Activated CD8-positive, alpha-beta memory T cell treated with anti-CD3 and anti-CD28 coated beads, Interleukin-2, amount 10 ng/mL, durations not matched to agents 7 days and 5 days (primary cell): ENCODE data around the gene PNKD. TPM values are rescaled to one million over a fixed set of nuclear protein-coding genes. Genes with fewer than 3 reads are reported as not detected.
A peak's percentile ranks its signal among the peaks of the same experiment; 100 is the strongest.

Experiments
- ATAC-seq: fragments of 150-1000 bp; cut with Tn5 transposase; one replicate; pipeline ENCODE4 v1.10.0; 2021; ENCODE audit warnings: moderate library complexity
- CTCF ChIA-PET: fragments of 350-600 bp; sonication (Branson Sonifier 250); formaldehyde crosslinking; loops from one replicate; lab custom pipeline; 2021; ENCODE audit warnings: antibody characterized with exemption; lab: Charles Lee
- DNase-seq: peaks from one replicate; pipeline ENCODE4 v3.0.0-alpha.2; 2020
- H3K27ac Mint-ChIP-seq: one replicate; pipeline ENCODE4 v1.8.0; 2021; ENCODE audit warnings: mild to moderate bottlenecking, mixed read lengths
- H3K27me3 Mint-ChIP-seq: one replicate; pipeline ENCODE4 v1.8.0; 2021; ENCODE audit warnings: mixed read lengths
- H3K36me3 Mint-ChIP-seq: one replicate; pipeline ENCODE4 v1.8.0; 2021; ENCODE audit warnings: mild to moderate bottlenecking, mixed read lengths
- H3K4me1 Mint-ChIP-seq: one replicate; pipeline ENCODE4 v1.8.0; 2021; ENCODE audit warnings: mixed read lengths
- H3K4me3 Mint-ChIP-seq: one replicate; pipeline ENCODE4 v1.8.0; 2021; ENCODE audit warnings: mild to moderate bottlenecking, moderate library complexity, mixed read lengths
- H3K9me3 Mint-ChIP-seq: one replicate; pipeline ENCODE4 v1.8.0; 2022; ENCODE audit warnings: low read depth, mixed read lengths
- total RNA-seq, 2 experiments: library from RNA; stranded (reverse); gene quantifications; one replicate each; pipeline ENCODE4 v1.2.3, GENCODE V29; 2021

Gene PNKD
- total RNA-seq, 2 experiments from 2014 or later = 37.6 to 40.7 TPM

DNA sequence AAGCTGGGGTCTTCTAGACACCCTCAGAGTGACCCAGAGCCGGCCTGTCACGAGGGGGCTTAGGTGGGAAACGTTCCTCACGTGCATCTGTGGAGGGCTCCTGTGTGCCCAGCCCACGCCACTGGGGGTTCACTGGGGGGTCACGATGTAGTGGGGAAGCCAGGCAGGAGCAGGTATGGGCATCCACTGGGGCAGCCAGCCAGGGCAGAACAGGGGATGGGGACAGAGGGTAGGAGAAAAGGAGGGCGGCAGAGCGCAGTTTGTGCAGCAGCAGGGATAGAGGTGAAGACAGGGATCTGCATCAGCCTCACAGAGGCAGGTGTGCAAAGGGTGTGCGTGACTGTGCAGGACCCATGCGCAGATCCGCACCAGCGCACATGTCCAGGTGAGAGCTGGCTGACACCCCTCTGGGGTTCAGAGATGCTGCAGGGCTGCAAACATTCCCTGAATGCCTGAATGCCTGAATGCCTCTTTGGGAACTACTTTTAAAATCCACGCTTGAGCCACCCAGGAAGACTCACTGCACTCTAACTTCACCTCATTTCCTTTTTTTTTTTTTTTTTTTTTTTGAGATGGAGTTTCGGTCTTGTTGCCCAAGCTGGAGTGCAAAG lies 10.0 kb downstream of the PNKD start:
- CTCF ChIA-PET = interaction anchor here (1.1 to 1.5 kb wide), 2 partner anchors 9 to 13 kb away, joined by 3 to 5 read pairs; no protein-coding TSS in a partner anchor
- no peaks in the 10 kb centered on the region for H3K27me3 Mint-ChIP-seq
- H3K4me3 Mint-ChIP-seq = no peak overlapping the region
- no peaks in the 10 kb centered on the region for H3K9me3 Mint-ChIP-seq
- H3K27ac Mint-ChIP-seq = no peak overlapping the region
- peaks cover 23% of the 10 kb centered on the region for H3K4me1 Mint-ChIP-seq
- peaks cover 26% of the 10 kb centered on the region for H3K36me3 Mint-ChIP-seq
- ATAC-seq (no peak), DNase-seq (no peak)

DNA sequence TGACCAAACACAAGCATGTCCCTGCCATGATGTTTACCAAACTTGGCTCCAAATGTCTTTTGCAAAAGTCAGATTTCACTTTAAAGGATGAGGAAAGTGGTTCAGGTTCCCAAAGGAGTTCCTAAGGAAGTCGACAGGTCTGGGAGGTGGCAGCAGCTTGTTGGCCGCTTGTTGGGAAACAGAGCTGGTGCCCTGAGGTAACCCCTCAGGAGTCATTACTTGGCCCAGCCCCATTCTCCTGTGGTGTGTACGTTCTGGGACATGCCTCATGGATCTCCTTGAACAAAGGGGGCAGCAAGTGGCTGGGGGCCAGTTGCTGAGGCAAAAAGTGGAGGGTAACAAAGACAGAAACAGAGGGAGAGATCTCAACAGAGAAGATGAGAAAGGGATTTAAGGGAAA lies 11.1 kb downstream of the PNKD start:
- Mint-ChIP-seq H3K9me3 (no peaks in the 10 kb centered on the region), H3K4me1 (peaks cover 32% of the 10 kb centered on the region), H3K27me3 (no peaks in the 10 kb centered on the region), H3K4me3 (no peak overlapping the region), H3K36me3 (peaks cover 22% of the 10 kb centered on the region), H3K27ac (peak overlapping the region; percentile 47)
- ATAC-seq = no peak
- CTCF ChIA-PET = interaction anchor here (1.1 to 2.5 kb wide), 3 partner anchors 10 to 12 kb away, joined by 3 to 9 read pairs (median 5); partner anchors contain the start of gene TMBIM1
- DNase-seq = no peak

DNA sequence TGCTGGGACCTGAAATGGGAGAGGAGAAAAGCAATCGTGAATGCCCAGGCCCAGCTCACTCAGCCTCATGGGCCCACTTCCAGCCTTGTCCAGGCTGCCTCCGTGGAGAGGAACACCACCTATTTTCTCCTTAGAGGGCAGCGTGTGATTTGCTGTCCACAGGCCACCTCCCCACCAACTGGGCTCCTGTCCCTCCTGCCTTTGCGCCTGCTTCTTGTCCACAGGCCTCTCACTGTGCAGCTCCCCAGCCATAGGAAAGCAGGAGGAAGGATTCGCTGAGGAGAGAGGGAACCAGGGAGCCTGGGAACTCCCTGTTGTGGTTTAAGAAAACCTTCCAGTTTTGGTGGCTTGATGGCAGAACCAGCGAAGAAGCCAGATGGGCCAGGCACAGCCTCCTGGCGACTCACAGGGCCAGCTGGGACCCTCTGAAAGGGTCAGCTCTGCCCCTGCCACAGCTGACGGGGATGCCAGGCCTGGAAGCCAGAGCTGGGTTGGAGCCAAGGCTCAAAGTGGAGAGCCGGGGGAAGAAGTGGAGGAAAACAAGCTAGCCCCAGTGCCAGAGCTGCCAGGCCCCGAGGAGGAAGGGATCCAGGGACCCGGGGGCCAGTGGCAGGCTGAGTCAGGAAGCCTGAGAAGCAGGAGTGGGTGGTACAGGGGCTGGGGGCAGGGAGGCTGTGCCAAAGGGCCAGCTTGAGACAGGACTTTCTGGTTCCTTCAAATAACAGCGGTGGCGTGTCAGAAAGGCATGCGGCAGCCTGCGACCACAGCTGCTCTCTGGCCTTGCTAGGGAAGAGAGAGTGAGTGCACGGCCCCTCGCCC lies 12.1 kb downstream of the PNKD start:
- Mint-ChIP-seq H3K36me3 (peaks cover 16% of the 10 kb centered on the region), H3K27ac (peak overlapping the region; percentile 98)

DNA sequence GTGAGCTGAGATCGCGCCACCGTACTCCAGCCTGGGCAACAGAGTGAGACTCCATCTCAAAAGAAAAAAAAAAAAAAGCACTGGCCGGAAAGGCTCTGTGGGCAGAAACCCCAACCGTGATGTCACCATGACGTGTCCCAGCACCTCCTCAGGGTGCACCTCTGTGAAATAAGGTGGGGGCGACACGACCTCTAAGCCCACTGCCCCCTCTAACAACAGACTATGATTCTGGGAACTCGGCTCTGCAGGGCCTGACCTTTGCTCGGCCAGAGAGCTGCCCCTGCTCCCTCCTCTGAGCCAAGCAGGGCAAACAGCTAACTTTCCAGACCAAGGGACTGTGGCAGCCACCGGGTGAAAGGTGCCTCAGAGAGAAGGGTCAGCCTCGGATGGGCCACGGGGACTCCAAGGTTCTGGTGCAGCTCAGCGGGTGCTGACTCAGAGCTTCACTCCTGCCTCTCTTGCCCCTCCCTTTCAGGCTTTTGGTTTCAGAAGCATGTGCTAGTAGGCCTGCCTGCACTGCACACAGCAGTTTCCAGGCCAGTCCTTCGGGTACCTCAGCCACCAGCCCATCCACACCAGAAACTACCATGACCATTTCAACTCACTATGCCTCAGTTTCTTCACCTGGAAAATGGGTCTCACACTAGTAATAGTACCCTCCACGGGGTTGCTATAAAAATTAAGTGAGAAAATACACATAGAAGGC lies 13.9 kb downstream of the PNKD start:
- no peaks in the 10 kb centered on the region for H3K27me3 Mint-ChIP-seq
- CTCF ChIA-PET = interaction anchor here (0.7 to 15.3 kb wide), 11 partner anchors 8 to 614 kb away, joined by 3 to 243 read pairs (median 6); partner anchors contain the start of genes AAMP, CATIP, CTDSP1 and PNKD
- H3K27ac Mint-ChIP-seq = peak overlapping the region; percentile 98
- H3K9me3 Mint-ChIP-seq = no peaks in the 10 kb centered on the region
- peak; percentile 64 for ATAC-seq
- DNase-seq = peak; percentile 90
- H3K4me1 Mint-ChIP-seq = peaks cover 57% of the 10 kb centered on the region
- peak overlapping the region; percentile 66 for H3K4me3 Mint-ChIP-seq
- H3K36me3 Mint-ChIP-seq = peaks cover 9% of the 10 kb centered on the region

More for the DNA sequence above, 12.1 kb downstream of the PNKD start:
- DNase-seq (no peak), ATAC-seq (no peak)
- Mint-ChIP-seq H3K27me3 (no peaks in the 10 kb centered on the region), H3K4me3 (no peak overlapping the region), H3K4me1 (peaks cover 41% of the 10 kb centered on the region), H3K9me3 (no peaks in the 10 kb centered on the region)
- CTCF ChIA-PET = interaction anchor here (2.3 to 15.3 kb wide), 3 partner anchors 9 to 118 kb away, joined by 6 to 243 read pairs (median 9); partner anchors contain the start of genes AAMP, CTDSP1, PNKD and TMBIM1

DNA sequence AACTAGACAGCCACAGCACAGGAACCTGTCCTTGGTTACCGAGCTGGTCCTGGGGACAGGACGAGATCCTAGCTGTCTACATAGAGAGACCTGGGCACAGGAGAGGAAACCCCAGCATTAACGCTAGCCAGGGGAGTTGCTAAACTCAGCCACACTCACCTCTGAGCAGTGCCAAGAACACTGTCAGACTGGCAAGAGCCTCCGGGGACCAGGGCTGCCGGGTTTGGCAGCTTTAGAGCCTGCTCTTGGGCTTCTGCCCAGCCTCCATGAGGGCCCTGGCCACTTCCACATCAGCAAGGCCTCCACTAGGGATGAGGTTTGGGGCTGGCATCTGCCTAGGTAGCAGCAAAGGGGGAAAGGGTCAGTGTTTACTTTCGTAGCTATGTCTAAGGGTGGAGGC lies 15.3 kb downstream of the PNKD start:
- Mint-ChIP-seq H3K4me3 (peak overlapping the region; percentile 86), H3K27ac (peak overlapping the region; percentile 98), H3K4me1 (peaks cover 69% of the 10 kb centered on the region), H3K27me3 (no peaks in the 10 kb centered on the region), H3K9me3 (no peaks in the 10 kb centered on the region), H3K36me3 (peaks cover 7% of the 10 kb centered on the region)
- DNase-seq = no peak
- ATAC-seq = no peak
- CTCF ChIA-PET = interaction anchor here (0.8 to 15.3 kb wide), 10 partner anchors 8 to 591 kb away, joined by 3 to 243 read pairs (median 10); partner anchors contain the start of genes AAMP, CATIP and PNKD

GRCh38 chr2:218286570-218287459 lies 16.5 kb downstream of the PNKD start:
- Mint-ChIP-seq H3K4me3 (peak overlapping the region; percentile 86), H3K27me3 (no peaks in the 10 kb centered on the region), H3K9me3 (no peaks in the 10 kb centered on the region), H3K27ac (peak overlapping the region; percentile 98), H3K36me3 (peaks cover 3% of the 10 kb centered on the region), H3K4me1 (peaks cover 77% of the 10 kb centered on the region)
- CTCF ChIA-PET = interaction anchor here (1.0 to 15.3 kb wide), 14 partner anchors 9 to 590 kb away, joined by 3 to 243 read pairs (median 6); partner anchors contain the start of genes AAMP, CATIP and PNKD
- DNase-seq (peak; percentile 91), ATAC-seq (peak; percentile 76)

- Mint-ChIP-seq H3K4me1 (peaks cover 79% of the 10 kb centered on the region), H3K4me3 (peak overlapping the region; percentile 86), H3K9me3 (no peaks in the 10 kb centered on the region), H3K27me3 (no peaks in the 10 kb centered on the region), H3K36me3 (peaks cover 3% of the 10 kb centered on the region), H3K27ac (peak overlapping the region; percentile 91)
- DNase-seq = no peak
- CTCF ChIA-PET = interaction anchor here (0.6 to 15.3 kb wide), 11 partner anchors 10 to 495 kb away, joined by 3 to 243 read pairs (median 5); partner anchors contain the start of genes AAMP, CATIP and PNKD
- ATAC-seq = no peak
Measured at GRCh38 chr2:218289639-218290315, 19.5 kb downstream of the PNKD start.

DNA sequence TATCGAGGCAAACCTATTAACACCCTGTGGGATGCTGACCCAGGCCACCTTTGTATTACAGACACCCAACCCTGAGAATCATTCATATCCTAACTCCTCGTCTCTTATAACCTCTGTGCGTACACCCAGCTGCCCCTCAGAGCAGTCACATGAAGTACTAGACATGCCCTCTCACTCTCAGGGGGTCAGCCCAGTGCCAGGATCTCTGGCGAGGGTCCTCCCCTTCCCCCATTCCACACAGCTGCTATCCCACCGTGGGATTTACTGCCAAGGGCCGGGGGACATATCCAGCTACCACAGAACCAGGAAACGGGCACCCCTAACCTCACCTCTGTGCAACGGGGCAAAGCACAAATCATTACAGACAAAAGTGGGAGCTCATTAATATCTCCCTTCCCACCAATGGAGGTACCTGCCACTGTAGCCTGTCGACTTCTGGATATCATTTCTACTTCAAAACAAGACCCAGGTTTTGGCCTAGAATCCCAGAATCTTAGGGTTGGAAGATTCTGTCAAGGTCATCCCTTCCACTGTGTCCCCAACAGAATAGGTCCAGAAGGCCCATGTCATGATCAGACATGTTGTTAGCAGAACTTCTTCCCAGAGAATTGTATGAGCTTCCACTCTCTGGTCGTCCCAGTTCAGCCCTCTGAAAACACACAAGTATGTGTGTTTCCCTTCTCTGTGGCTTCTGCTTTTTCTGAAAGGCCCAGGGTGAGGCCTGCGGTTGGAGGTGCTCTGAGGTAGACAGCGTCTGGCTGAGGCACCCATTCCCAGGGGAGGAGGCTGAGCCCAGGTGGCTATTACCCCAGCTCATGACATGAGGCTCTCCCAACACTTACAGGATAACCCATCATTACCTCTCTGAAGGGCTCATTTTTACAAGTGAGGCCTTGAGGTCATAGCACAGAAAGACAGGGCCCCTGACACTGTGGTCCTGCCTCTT lies 20.3 kb downstream of the PNKD start:
- DNase-seq (peak; percentile 74), ATAC-seq (no peak)
- peaks cover 77% of the 10 kb centered on the region for H3K4me1 Mint-ChIP-seq
- H3K27me3 Mint-ChIP-seq = no peaks in the 10 kb centered on the region
- no peaks in the 10 kb centered on the region for H3K9me3 Mint-ChIP-seq
- CTCF ChIA-PET = interaction anchor here (1.0 to 15.3 kb wide), 13 partner anchors 8 to 557 kb away, joined by 3 to 243 read pairs (median 5); partner anchors contain the start of genes AAMP, CATIP and PNKD
- H3K27ac Mint-ChIP-seq = peak overlapping the region; percentile 91
- peak overlapping the region; percentile 86 for H3K4me3 Mint-ChIP-seq
- peaks cover 3% of the 10 kb centered on the region for H3K36me3 Mint-ChIP-seq

- CTCF ChIA-PET = interaction anchor here (1.0 to 15.3 kb wide), 12 partner anchors 9 to 556 kb away, joined by 3 to 243 read pairs (median 6); partner anchors contain the start of genes AAMP, CATIP and PNKD
- peaks cover 2% of the 10 kb centered on the region for H3K36me3 Mint-ChIP-seq
- DNase-seq = no peak
- peak overlapping the region; percentile 91 for H3K27ac Mint-ChIP-seq
- ATAC-seq = no peak
- H3K9me3 Mint-ChIP-seq = no peaks in the 10 kb centered on the region
- peaks cover 70% of the 10 kb centered on the region for H3K4me1 Mint-ChIP-seq
- no peaks in the 10 kb centered on the region for H3K27me3 Mint-ChIP-seq
- H3K4me3 Mint-ChIP-seq = peak overlapping the region; percentile 86
Measured at GRCh38 chr2:218291318-218292047, 21.2 kb downstream of the PNKD start.
